Measurements from ENCODE around the gene MBD3. TPM values are rescaled to one million over a fixed set of nuclear protein-coding genes. Genes with fewer than 3 reads are reported as not detected.

The MBD3 gene
- total and polyA plus RNA-seq, 10 donors: 57.4 to 177 (median 75.6) TPM

DNA sequence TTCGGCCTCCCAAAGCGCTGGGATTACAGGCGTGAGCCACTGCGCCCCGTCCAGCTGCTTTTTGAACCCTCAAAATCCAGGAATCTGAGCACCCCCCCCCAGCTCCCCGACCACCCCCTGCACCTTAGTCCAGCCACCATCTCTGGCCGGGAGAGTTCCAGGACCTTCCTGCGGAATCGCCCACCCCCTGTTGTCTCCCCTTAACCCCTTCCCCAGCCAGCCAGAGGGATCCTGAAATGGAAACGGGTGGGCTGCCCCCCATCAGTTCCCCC lies 772 bp upstream of the MBD3 start:
- intact Hi-C loops (cut with DNase I; ENCODE audit: low total_unique reads): no loop called here
- H3K9me3 ChIP-seq: no peaks in the 10 kb centered on the region
- TF ChIP-seq POLR2AphosphoS5 (IDR thresholded peaks at IDR 0.05) (no peak), POLR2A (IDR thresholded peaks at IDR 0.05) (no peak)
- TF ChIP-seq, protein P1, sequence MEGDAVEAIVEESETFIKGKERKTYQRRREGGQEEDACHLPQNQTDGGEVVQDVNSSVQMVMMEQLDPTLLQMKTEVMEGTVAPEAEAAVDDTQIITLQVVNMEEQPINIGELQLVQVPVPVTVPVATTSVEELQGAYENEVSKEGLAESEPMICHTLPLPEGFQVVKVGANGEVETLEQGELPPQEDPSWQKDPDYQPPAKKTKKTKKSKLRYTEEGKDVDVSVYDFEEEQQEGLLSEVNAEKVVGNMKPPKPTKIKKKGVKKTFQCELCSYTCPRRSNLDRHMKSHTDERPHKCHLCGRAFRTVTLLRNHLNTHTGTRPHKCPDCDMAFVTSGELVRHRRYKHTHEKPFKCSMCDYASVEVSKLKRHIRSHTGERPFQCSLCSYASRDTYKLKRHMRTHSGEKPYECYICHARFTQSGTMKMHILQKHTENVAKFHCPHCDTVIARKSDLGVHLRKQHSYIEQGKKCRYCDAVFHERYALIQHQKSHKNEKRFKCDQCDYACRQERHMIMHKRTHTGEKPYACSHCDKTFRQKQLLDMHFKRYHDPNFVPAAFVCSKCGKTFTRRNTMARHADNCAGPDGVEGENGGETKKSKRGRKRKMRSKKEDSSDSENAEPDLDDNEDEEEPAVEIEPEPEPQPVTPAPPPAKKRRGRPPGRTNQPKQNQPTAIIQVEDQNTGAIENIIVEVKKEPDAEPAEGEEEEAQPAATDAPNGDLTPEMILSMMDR (IDR thresholded peaks at IDR 0.05 in 8 of 11, conservative IDR thresholded peaks at IDR 0.05 in 3 of 11): no peak
- H3K36me3 ChIP-seq: peaks cover 0 to 40% (median 29%) of the 10 kb centered on the region in 6 donors
- H3K4me3 ChIP-seq: peak overlapping the region in 7 of 8 donors; percentile 53 to 93 (median 61)
- no peak for DNase-seq
- peak overlapping the region in 6 of 8 donors; percentile 79 to 100 (median 97) for H3K27ac ChIP-seq
- no peaks in the 10 kb centered on the region for H3K27me3 ChIP-seq (replicated peaks in 1 of 7)
- WGBS, 5 donors: 58 to 74% (median 64%) methylated on average over 10 of the region's 10 CpGs
- H3K4me1 ChIP-seq: peaks cover 12 to 46% (median 32%) of the 10 kb centered on the region in 6 donors

DNA sequence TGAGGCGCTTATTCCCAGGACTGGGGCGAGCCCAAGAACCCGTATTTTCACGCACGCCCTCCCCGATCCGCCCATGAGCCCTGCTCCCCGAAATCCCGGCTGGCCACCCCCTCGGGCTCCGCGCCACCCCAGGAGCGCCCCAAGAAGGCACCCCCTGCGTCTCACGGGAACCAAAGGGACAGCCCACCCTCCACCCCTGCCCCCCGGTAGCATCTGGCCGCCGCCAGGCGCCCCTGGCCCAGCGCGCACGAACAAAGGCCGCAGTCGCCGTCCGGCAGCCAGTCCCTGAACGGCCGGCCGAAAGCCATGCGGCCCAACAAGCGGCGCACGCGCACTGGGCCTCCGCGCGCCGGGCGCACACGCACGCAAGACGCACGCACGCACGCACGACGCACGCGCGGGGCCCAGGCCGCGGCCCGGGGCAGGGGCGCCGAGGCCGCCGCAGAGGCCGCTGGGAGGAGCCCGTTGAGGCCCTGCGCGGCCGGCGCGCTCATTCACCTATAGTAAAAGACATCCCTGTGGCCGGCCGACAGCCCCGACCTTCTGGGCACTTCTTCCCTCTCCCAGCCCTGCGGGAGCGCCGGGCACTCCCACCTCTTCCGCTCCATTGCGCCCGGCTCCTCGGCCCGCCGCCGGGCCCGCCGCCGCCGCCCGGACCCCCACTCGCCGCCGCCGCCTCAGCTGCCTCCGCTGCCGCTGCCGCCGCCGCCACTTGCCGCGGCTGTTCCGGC lies 476 bp downstream of the MBD3 start:
- TF ChIP-seq POLR2AphosphoS5 (IDR thresholded peaks at IDR 0.05): peak; percentile 85 to 89 (median 88)
- peak in 2 of 3 donors; percentile 51 for TF ChIP-seq POLR2A (IDR thresholded peaks at IDR 0.05)
- TF ChIP-seq, protein P1 (IDR thresholded peaks at IDR 0.05 in 8 of 11, conservative IDR thresholded peaks at IDR 0.05 in 3 of 11): no peak
- peak; percentile 96 for DNase-seq
- peak overlapping the region; percentile 61 to 93 (median 70) for H3K4me3 ChIP-seq
- no peaks in the 10 kb centered on the region for H3K27me3 ChIP-seq (replicated peaks in 1 of 7)
- peaks cover 0 to 27% (median 16%) of the 10 kb centered on the region in 6 donors for H3K36me3 ChIP-seq
- peak overlapping the region; percentile 91 to 100 (median 97) for H3K27ac ChIP-seq
- H3K4me1 ChIP-seq: peaks cover 12 to 55% (median 36%) of the 10 kb centered on the region in 6 donors
- intact Hi-C loops (cut with DNase I; ENCODE audit: low total_unique reads): no loop called here
- no peaks in the 10 kb centered on the region for H3K9me3 ChIP-seq
- 0 to 1% (median 0%) methylated on average over 10 to 94 of the region's 94 CpGs for WGBS, 5 donors

DNA sequence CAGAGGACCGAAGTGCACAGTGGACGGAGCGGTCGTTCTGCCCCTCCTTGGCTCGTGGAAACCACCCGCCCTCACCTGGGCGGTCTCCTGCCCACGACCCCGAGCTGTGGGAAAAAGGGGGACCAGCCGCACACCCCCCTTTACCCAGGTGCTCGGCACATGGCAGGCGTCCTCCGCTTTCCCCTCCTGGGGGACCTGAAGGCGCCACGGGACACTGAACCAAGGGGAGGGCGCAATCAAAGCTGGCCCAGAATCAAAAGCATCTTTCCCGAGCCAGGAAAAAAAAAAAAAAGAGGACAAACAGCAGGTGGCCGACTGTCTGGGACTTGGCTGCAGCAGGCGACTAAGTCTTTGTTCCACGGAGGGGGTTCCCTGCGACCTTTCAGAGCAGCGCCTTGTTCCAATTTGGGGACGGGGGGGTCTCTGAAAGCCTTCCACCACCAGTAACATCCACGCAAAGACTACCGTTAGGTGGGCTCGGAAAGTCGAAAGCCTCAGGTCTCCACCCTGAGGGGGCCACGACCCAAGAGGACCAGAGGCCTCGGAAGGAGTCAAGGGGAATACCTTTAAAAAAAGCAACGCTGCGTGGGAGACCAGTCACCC lies 1.1 kb downstream of the MBD3 start:
- H3K4me1 ChIP-seq: peaks cover 12 to 55% (median 36%) of the 10 kb centered on the region in 6 donors
- H3K4me3 ChIP-seq: peak overlapping the region; percentile 61 to 93 (median 70)
- DNase-seq: no peak
- TF ChIP-seq, protein P1 (IDR thresholded peaks at IDR 0.05 in 8 of 11, conservative IDR thresholded peaks at IDR 0.05 in 3 of 11): no peak
- TF ChIP-seq POLR2AphosphoS5 (IDR thresholded peaks at IDR 0.05): peak in 1 of 3 donors; percentile 51
- 1 to 2% (median 1%) methylated on average over 27 to 31 of the region's 31 CpGs for WGBS, 5 donors
- intact Hi-C loops (cut with DNase I; ENCODE audit: low total_unique reads): no loop called here
- no peaks in the 10 kb centered on the region for H3K9me3 ChIP-seq
- H3K27me3 ChIP-seq (replicated peaks in 1 of 7): no peaks in the 10 kb centered on the region
- H3K27ac ChIP-seq: peak overlapping the region; percentile 91 to 100 (median 97)
- peaks cover 0 to 20% (median 10%) of the 10 kb centered on the region in 6 donors for H3K36me3 ChIP-seq

Measured in spleen (tissue), 11 donors.